Glomerular visceral epithelial cell (primary cell): ENCODE measurements around the gene DLG4.
A peak's percentile ranks its signal among the peaks of the same experiment; 100 is the strongest.
"Not testable (repeated sequence)": the region's sequence is repeated elsewhere in the genome, so short reads cannot be mapped to it uniquely, and the experiment has no call there.

Experiments
- DNase-seq: peaks from one replicate; pipeline ENCODE4 v3.0.0-alpha.2; 2016; ENCODE audit errors: extremely low spot score

DLG4 gene

GRCh38 chr17:7184091-7184488, 35.5 kb downstream of the DLG4 start:
- peak; percentile 78 for DNase-seq

DNA sequence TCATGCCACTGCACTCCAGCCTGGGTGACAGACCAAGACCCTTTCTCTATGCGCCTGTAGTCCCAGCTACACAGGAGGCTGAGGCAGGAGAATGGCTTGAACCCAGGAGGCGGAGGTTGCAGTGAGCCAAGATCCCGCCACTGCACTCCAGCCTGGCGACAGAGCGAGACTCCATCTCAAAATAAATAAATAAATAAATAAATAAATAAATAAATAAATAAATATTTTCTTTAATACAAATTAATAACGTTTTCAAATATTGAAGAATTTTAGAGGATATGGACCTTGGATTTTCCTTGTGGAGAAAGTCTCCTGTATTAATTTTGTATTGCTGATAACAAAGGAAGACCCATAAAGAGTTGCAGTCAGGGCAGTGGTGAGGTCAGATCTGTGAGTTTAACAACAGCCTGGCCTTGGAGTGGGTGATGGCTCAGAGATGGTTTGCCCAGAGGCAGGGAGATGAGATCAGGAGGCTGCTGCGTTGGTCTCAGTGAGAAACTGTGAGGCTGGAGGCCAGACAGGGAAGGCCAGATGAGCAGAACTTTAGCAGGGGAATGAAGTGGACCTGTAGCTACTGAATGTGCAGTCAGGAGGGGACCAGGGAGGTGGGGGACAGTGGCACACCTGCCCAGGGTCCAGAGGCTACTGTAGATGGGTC, 36.1 kb downstream of the DLG4 start:
- DNase-seq: peak; percentile 41

DNA sequence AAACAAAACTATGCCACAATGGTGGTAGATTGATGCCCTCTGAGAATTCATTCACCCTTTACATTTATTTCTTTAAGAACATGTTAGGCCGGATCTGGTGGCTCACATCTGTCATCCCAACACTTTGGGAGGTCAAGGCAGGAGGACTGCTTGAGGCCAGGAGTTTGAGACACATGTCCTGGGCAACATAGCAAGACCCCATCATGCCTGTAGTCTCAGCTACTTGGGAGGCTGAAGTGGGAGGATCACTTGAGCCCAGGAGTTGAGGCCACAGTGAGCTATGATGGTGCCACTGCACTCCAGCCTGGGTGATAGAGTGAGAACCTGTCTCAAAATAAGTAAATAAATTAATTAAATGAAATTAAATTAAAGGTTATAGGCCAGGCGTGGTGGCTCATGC, 37.5 kb downstream of the DLG4 start:
- DNase-seq: not testable (repeated sequence)

- DNase-seq: no peak
Observed at GRCh38 chr17:7179317-7180254, 40.0 kb downstream of the DLG4 start, which contains the start of gene ASGR1. Gene ASGR1, minus strand, starts transcription at chr17:7179370. Its CDS starts 807 bp downstream, at chr17:7178563.

DNA sequence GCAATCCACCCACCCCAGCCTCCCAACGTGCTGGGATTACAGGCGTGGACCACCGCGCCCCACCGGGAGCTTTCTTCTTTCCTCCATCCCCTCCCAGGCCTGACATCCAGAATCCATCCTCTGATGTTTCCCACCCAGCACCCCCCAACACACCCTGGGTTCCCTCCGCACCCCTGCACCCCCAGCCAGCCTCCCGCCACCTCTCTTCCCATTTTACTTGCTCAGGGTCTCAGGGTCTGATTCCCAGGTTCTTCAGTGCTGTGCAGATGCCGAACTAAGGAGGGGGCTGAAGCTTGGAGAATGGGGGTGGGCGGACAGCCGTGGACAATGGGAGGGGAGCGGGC, 40.7 kb downstream of the DLG4 start:
- no peak for DNase-seq

GRCh38 chr17:7177954-7178477, 41.6 kb downstream of the DLG4 start:
- DNase-seq: no peak

DNA sequence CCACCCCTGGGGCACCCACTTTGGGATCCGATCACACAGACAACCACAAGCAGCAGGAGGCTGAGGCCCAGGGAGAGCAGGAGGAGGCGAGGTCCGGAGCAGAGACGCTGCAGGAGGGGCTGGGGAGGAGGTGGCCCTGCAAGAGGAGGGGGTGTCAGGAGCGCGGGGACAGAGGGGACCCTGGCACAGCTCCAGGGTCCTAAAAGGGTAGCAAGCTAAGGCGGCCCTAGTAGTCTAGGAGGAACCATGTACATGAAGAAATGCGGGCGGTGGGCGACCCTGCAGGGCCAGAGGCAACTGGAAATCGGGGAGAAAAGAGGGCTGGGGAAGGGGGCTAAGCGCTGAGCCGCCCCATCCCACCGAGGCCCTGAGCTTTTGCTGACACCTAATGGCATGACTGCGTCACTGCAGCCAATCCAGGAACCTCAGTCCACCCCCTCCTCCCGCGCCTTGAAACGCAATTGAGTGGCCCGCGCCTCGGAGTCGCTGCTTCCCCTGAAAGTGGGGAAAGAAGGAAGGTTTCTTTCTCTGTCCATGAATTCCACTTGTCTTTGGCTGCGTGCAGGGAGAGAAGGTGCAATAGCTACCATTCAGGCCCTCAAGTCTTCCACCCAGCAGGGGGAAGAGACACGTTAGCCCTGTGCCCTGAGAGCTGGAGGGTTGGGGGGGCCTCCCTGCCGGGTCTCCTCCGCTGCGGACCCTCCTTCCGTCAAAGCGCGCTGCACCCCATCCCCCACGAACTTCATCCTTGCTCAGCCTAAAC, 42.3 kb downstream of the DLG4 start:
- DNase-seq: peak; percentile 65

DNA sequence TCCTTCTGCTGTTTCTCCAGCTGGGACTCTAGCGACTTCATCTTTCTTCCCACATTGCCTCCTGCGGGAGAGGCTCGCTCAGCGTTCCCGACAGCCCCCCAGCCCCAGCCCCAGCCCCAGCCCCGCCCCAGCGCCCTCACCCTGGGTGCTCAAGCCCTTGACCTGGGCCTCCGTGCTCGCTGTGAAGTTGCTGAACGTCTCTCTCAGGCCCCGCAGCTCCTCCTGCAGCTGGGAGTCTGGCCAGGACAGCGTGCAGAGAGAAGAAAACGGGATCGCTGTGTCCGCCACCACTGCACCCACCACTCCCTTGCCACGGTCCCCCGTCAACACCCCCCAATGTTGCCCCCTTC, 42.8 kb downstream of the DLG4 start:
- DNase-seq: no peak

GRCh38 chr17:7176107-7176840, 43.4 kb downstream of the DLG4 start:
- no peak for DNase-seq

GRCh38 chr17:7175330-7175733, 44.3 kb downstream of the DLG4 start:
- no peak for DNase-seq

DNA sequence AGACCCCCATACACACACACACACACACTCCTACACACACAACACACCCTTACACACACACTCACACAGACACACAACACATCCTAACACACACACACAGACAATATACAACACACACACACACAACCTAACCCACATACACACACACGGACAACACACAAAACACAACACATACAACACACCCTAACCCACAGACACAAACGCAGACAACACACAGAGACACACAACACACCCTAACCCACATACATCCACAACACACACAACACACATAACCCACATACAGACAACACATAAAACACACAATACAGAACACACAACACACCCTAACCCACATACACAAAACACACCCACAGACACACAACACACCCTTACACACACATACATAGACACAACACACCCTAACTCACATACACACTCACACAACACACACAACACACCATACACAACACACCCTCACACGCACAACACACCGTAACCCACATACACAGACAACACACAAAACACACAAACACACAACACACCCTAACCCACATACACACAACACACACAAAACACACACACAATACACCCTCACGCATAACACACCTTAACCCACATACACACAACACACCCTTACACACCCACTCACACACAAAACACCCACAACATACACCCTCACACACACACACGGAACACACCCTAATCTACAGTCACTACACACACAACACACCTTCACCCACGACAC, 44.9 kb downstream of the DLG4 start:
- DNase-seq: no peak

- DNase-seq: no peak
Observed at GRCh38 chr17:7173687-7174602, 45.7 kb downstream of the DLG4 start.

DNA sequence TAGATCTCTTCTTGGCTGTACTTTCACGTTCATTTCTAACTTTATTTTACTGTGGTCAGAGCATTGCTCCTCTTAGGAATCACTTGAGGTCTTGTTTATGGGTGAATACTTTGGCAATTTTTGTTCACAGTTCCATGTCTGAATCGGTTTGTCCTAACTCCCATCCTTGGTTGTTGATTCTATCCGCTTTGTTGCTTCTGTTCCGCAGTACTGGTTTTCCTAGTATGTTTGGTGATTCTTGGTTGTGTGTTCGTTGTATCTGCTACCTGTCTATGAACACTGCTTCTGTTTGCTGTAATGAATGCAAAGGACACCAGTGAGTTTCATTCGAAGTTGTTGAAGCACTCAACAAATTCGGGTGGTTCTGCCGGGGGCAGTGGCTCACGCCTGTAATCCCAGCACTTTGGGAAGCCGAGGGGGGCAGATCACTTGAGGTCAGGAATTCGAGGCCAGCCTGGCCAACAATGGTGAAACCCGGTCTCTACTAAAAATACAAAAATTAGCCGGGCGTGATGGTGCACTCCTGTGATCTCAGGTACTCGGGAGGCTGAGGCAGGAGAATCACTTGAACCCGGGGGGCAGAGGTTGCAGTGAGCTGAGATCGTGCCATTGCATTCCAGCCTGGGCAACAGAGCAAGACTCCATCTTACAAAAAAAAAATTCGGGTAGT, 47.0 kb downstream of the DLG4 start:
- DNase-seq: not testable (repeated sequence)

DNA sequence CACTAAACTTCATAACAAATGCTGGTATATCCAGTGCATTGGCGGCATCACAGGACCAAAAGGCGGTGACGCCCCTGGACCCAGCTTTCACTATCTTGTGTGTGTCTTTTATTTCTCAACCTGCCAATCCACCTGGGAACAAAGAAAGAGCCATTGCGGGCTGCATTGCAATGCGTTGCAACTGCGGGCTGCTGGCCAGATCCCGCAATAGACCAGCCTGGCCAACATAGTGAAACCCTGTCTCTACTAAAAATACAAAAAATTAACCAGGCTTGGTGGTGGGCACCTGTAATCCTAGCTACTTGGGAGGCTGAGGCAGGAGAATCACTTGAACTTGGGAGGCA, 50.1 kb downstream of the DLG4 start:
- DNase-seq: not testable (repeated sequence)

- DNase-seq: not testable (repeated sequence)
Observed at GRCh38 chr17:7168841-7169564, 50.6 kb downstream of the DLG4 start.

GRCh38 chr17:7167832-7168231, 51.8 kb downstream of the DLG4 start:
- no peak for DNase-seq

GRCh38 chr17:7166873-7167272, 52.8 kb downstream of the DLG4 start:
- no peak for DNase-seq

- DNase-seq: not testable (repeated sequence)
Observed at GRCh38 chr17:7159571-7159970, 60.1 kb downstream of the DLG4 start.

DNA sequence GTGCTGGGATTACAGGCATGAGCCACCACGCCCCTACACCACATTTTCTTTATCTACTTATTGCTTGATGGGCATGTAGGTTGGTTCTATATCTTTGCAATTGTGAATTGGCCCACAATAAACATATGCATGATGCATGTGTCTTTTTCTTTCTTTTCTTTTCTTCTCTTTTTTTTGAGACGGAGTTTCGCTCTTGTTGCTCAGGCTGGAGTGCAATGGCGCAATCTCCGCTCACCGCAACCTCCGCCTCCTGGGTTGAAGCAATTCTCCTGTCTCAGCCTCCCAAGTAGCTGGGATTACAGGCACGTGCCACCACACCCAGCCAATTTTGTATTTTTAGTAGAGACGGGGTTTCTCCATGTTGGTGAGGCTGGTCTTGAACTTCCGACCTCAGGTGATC, 61.2 kb downstream of the DLG4 start:
- DNase-seq: not testable (repeated sequence)
